ENCODE data around the gene ZBTB40. TPM values are rescaled to one million over a fixed set of nuclear protein-coding genes. Genes with fewer than 3 reads are reported as not detected.
A peak's percentile ranks its signal among the peaks of the same experiment; 100 is the strongest.

The ZBTB40 gene
- total and polyA plus RNA-seq, 5 donors: 5.3 to 17.7 (median 13.3) TPM

GRCh38 chr1:22530715-22531114 lies 79.1 kb downstream of the ZBTB40 start:
- no peaks in the 10 kb centered on the region for H3K9me3 ChIP-seq (ENCODE audit: control insufficient read depth, low read length)
- peak in 1 of 2 donors; percentile 14 for ATAC-seq
- 70% methylated on average over 3 of the region's 3 CpGs for WGBS
- H3K4me1 ChIP-seq (ENCODE audit: control insufficient read depth, insufficient read depth, low read length): peaks cover 10% of the 10 kb centered on the region
- H3K4me3 ChIP-seq (ENCODE audit: low read length): no peak overlapping the region
- H3K27ac ChIP-seq (ENCODE audit: low read length): peak overlapping the region; percentile 53
- no peak for DNase-seq
- no peaks in the 10 kb centered on the region for H3K27me3 ChIP-seq (ENCODE audit: control insufficient read depth, insufficient read depth)
- intact Hi-C loops (cut with DNase I): no loop called here

DNA sequence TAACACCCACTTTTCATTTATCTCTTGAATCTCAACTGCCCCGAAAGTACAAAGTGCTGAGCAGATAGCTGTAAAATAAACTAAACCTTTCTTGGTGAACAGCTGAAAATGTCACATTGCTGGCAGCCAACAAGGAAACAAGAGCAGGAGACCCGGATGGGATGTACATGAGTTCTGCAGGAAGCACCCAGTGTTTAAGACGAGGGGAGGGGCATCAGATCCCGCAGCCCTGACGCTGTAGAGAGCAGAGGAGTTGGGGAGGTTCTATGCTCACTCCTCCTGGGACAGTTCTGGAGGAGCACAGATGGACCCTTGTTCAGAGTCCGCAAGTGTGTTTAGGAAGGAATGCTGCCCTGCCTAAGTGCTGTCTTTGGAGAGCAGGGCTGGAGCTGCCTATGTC lies 79.6 kb downstream of the ZBTB40 start:
- WGBS: 37% methylated on average over 6 of the region's 6 CpGs
- Histone ChIP-seq H3K27me3 (ENCODE audit: control insufficient read depth, insufficient read depth) (no peaks in the 10 kb centered on the region), H3K4me3 (ENCODE audit: low read length) (no peak overlapping the region), H3K9me3 (ENCODE audit: control insufficient read depth, low read length) (no peaks in the 10 kb centered on the region), H3K4me1 (ENCODE audit: control insufficient read depth, insufficient read depth, low read length) (peaks cover 10% of the 10 kb centered on the region), H3K27ac (ENCODE audit: low read length) (no peak overlapping the region)
- ATAC-seq: peak; percentile 44 to 73
- intact Hi-C loops (cut with DNase I): no loop called here
- DNase-seq: no peak

- 75% methylated on average over 11 of the region's 11 CpGs for WGBS
- Histone ChIP-seq H3K9me3 (ENCODE audit: control insufficient read depth, low read length) (no peaks in the 10 kb centered on the region), H3K27ac (ENCODE audit: low read length) (no peak overlapping the region), H3K4me3 (ENCODE audit: low read length) (no peak overlapping the region), H3K27me3 (ENCODE audit: control insufficient read depth, insufficient read depth) (no peaks in the 10 kb centered on the region), H3K4me1 (ENCODE audit: control insufficient read depth, insufficient read depth, low read length) (peaks cover 10% of the 10 kb centered on the region)
- ATAC-seq (no peak), DNase-seq (no peak)
- intact Hi-C loops (cut with DNase I): no loop called here
Measured at GRCh38 chr1:22533244-22533895, 81.7 kb downstream of the ZBTB40 start.

- Histone ChIP-seq H3K27me3 (ENCODE audit: control insufficient read depth, insufficient read depth) (no peaks in the 10 kb centered on the region), H3K27ac (ENCODE audit: low read length) (no peak overlapping the region), H3K4me3 (ENCODE audit: low read length) (no peak overlapping the region), H3K9me3 (ENCODE audit: control insufficient read depth, low read length) (no peaks in the 10 kb centered on the region), H3K4me1 (ENCODE audit: control insufficient read depth, insufficient read depth, low read length) (peaks cover 7% of the 10 kb centered on the region)
- no peak for ATAC-seq
- DNase-seq: no peak
- intact Hi-C loops (cut with DNase I): no loop called here
- WGBS: 96% methylated on average over 4 of the region's 4 CpGs
Measured at GRCh38 chr1:22534951-22535350, 83.3 kb downstream of the ZBTB40 start.

GRCh38 chr1:22535399-22535798 lies 83.7 kb downstream of the ZBTB40 start:
- Histone ChIP-seq H3K4me3 (ENCODE audit: low read length) (no peak overlapping the region), H3K27me3 (ENCODE audit: control insufficient read depth, insufficient read depth) (no peaks in the 10 kb centered on the region), H3K9me3 (ENCODE audit: control insufficient read depth, low read length) (no peaks in the 10 kb centered on the region), H3K27ac (ENCODE audit: low read length) (no peak overlapping the region), H3K4me1 (ENCODE audit: control insufficient read depth, insufficient read depth, low read length) (peaks cover 6% of the 10 kb centered on the region)
- WGBS: 91% methylated on average over 6 of the region's 6 CpGs
- ATAC-seq (no peak), DNase-seq (no peak)
- intact Hi-C loops (cut with DNase I): no loop called here

- Histone ChIP-seq H3K27ac (ENCODE audit: low read length) (no peak overlapping the region), H3K4me1 (ENCODE audit: control insufficient read depth, insufficient read depth, low read length) (peaks cover 2% of the 10 kb centered on the region), H3K27me3 (ENCODE audit: control insufficient read depth, insufficient read depth) (no peaks in the 10 kb centered on the region), H3K4me3 (ENCODE audit: low read length) (no peak overlapping the region), H3K9me3 (ENCODE audit: control insufficient read depth, low read length) (no peaks in the 10 kb centered on the region)
- 78% methylated on average over 7 of the region's 7 CpGs for WGBS
- intact Hi-C loops (cut with DNase I): no loop called here
- ATAC-seq (no peak), DNase-seq (no peak)
Measured at GRCh38 chr1:22536506-22536905, 84.9 kb downstream of the ZBTB40 start.

- ATAC-seq (no peak), DNase-seq (no peak)
- intact Hi-C loops (cut with DNase I): no loop called here
- no peaks in the 10 kb centered on the region for H3K27me3 ChIP-seq (ENCODE audit: control insufficient read depth, insufficient read depth)
- no peaks in the 10 kb centered on the region for H3K4me1 ChIP-seq (ENCODE audit: control insufficient read depth, insufficient read depth, low read length)
- 67% methylated on average over 13 of the region's 13 CpGs for WGBS
- H3K27ac ChIP-seq (ENCODE audit: low read length): no peak overlapping the region
- H3K9me3 ChIP-seq (ENCODE audit: control insufficient read depth, low read length): no peaks in the 10 kb centered on the region
- no peak overlapping the region for H3K4me3 ChIP-seq (ENCODE audit: low read length)
Measured at GRCh38 chr1:22537441-22538139, 85.9 kb downstream of the ZBTB40 start.

DNA sequence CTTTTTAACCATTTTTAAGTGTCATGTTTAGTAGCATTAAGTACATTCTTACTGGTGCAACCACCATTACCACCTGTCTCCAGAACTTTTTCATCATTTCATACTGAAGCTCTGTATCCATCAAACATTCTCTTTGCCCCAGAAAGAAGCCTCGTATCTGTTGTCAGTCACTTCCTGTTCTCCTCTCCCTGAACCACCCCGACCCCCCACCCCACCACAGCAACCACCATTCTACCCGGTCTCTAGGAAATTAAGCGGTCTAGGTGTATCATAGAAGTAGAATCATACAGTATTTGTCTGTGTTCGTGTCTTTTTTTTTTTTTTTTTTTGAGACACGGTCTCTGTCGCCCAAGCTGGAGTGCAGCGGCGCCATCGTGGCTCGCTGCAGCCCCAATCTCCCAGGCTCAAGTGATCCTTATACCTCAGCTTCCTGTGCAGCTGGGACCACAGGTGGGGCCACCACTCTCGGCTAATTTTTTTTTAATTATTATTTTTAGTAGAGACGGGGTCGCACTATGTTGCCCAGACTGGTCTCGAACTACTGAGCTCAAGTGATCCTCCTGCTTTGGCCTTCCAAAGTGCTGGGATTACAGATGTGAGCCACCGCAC lies 88.0 kb downstream of the ZBTB40 start:
- ATAC-seq: no peak
- 79% methylated on average over 16 of the region's 16 CpGs for WGBS
- intact Hi-C loops (cut with DNase I): loop anchor here in 1 of 4 donors (10.0 kb wide), 1 partner anchor 85 kb away; no protein-coding TSS in a partner anchor
- Histone ChIP-seq H3K4me3 (ENCODE audit: low read length) (no peak overlapping the region), H3K9me3 (ENCODE audit: control insufficient read depth, low read length) (no peaks in the 10 kb centered on the region), H3K27ac (ENCODE audit: low read length) (no peak overlapping the region), H3K4me1 (ENCODE audit: control insufficient read depth, insufficient read depth, low read length) (no peaks in the 10 kb centered on the region), H3K27me3 (ENCODE audit: control insufficient read depth, insufficient read depth) (no peaks in the 10 kb centered on the region)
- no peak for DNase-seq

DNA sequence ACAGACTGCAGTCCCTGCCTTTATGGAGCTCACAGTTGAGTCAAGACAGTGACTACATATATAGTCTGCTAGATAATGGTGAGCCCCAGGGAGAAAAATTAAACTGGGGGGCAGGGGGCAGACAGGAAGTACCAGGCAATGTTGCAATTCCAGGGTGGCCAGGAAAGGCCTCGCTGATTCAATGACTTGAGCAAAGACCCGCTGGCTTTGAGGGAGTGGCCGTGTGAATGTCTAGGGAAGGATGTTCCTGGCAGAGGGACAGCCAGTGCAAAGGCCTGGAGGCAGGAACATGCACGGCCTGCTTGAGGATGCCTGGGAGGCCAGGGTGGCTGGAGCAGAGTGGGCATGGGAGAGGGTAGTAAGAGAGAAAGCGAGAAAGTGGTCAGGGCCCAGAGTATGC lies 88.7 kb downstream of the ZBTB40 start:
- WGBS: 55% methylated on average over 5 of the region's 5 CpGs
- Histone ChIP-seq H3K4me1 (ENCODE audit: control insufficient read depth, insufficient read depth, low read length) (no peaks in the 10 kb centered on the region), H3K27me3 (ENCODE audit: control insufficient read depth, insufficient read depth) (no peaks in the 10 kb centered on the region), H3K27ac (ENCODE audit: low read length) (no peak overlapping the region), H3K9me3 (ENCODE audit: control insufficient read depth, low read length) (no peaks in the 10 kb centered on the region), H3K4me3 (ENCODE audit: low read length) (no peak overlapping the region)
- DNase-seq (no peak), ATAC-seq (no peak)
- intact Hi-C loops (cut with DNase I): loop anchor here in 1 of 4 donors (10.0 kb wide), 1 partner anchor 84 kb away; no protein-coding TSS in a partner anchor

DNA sequence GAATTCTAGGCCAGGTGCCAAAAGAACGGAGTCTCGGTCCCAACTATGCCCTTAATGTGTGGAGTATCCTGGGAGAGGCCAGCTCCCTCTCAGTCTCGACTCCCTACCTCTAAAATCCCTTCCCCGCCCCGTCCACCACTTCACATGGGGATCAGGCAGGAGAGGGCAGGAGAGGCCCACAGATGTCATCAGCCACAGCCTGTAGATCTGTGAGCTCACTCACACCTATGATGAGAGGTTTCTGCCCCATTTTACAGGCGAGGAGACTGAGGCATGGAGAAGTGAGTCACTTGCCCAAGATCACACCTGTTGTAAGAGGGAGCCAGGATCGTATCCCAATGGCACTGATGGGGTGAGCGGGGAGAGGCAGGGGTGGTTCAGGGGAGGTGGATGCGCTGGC lies 91.2 kb downstream of the ZBTB40 start:
- Histone ChIP-seq H3K9me3 (ENCODE audit: control insufficient read depth, low read length) (no peaks in the 10 kb centered on the region), H3K4me1 (ENCODE audit: control insufficient read depth, insufficient read depth, low read length) (no peaks in the 10 kb centered on the region), H3K27ac (ENCODE audit: low read length) (no peak overlapping the region), H3K4me3 (ENCODE audit: low read length) (no peak overlapping the region), H3K27me3 (ENCODE audit: control insufficient read depth, insufficient read depth) (no peaks in the 10 kb centered on the region)
- WGBS: 72% methylated on average over 9 of the region's 9 CpGs
- intact Hi-C loops (cut with DNase I): loop anchor here in 1 of 4 donors (10.0 kb wide), 1 partner anchor 82 kb away; no protein-coding TSS in a partner anchor
- DNase-seq (no peak), ATAC-seq (no peak)

DNA sequence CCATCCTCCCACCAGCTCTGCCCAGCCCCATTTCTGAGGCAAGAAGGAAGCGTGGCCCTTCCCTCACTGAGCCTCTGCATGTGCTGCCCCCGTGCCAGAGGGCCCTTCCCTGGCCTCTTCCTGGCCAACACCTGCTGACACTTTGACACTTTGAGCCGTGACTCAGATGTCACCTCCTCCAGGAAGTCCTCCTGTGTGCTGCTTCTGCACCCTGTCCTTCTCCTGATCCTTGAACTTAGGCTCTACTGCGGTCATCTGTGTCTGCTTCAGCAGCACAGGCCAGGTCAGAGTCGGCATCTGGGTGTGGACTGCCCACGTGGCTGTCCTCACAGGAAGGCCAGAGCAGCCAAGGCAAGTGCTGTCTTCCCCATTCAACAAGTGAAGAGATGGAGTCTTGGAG lies 92.0 kb downstream of the ZBTB40 start:
- 79% methylated on average over 6 of the region's 6 CpGs for WGBS
- no peaks in the 10 kb centered on the region for H3K4me1 ChIP-seq (ENCODE audit: control insufficient read depth, insufficient read depth, low read length)
- ATAC-seq (no peak), DNase-seq (no peak)
- H3K4me3 ChIP-seq (ENCODE audit: low read length): no peak overlapping the region
- H3K9me3 ChIP-seq (ENCODE audit: control insufficient read depth, low read length): no peaks in the 10 kb centered on the region
- H3K27me3 ChIP-seq (ENCODE audit: control insufficient read depth, insufficient read depth): no peaks in the 10 kb centered on the region
- intact Hi-C loops (cut with DNase I): loop anchor here in 1 of 4 donors (10.0 kb wide), 1 partner anchor 81 kb away; no protein-coding TSS in a partner anchor
- H3K27ac ChIP-seq (ENCODE audit: low read length): no peak overlapping the region
